ENCODE data around the gene VAV2. TPM values are rescaled to one million over a fixed set of nuclear protein-coding genes. Genes with fewer than 3 reads are reported as not detected.

Gene VAV2
- total and polyA plus RNA-seq, 9 of the 15 experiments (the other 6 are each of a cell fraction or from before 2014, with no cell fraction given) = 0.01 to 2.7 (median 1.0) TPM; not detected in 1

GRCh38 chr9:133809335-133809734 is 182.8 kb downstream of the VAV2 start:
- BruUV-seq (replicated peaks) = no TSS peak
- Histone ChIP-seq H3K9ac (ENCODE audit: insufficient read depth in 1 of 2, low read depth in 2 of 2, low read length in 2 of 2) (no peak overlapping the region), H3K36me3 (ENCODE audit: control insufficient read depth, insufficient read depth, low read length) (no peaks in the 10 kb centered on the region), H3K9me3 (replicated peaks; ENCODE audit: control insufficient read depth, insufficient read depth, low read depth, low read length) (no peaks in the 10 kb centered on the region), H3K9me1 (ENCODE audit: control insufficient read depth, insufficient read depth, low read length) (no peaks in the 10 kb centered on the region), H3K4me3 (no peak overlapping the region), H3K27me3 (ENCODE audit: control insufficient read depth in 2 of 2, insufficient read depth in 2 of 2, low read length in 2 of 2) (peaks cover 22 to 92% of the 10 kb centered on the region in 2 experiments; a peak in 4 of 5 replicates), H3K79me2 (ENCODE audit: control insufficient read depth, insufficient read depth, low read length) (no peaks in the 10 kb centered on the region), H3K4me2 (ENCODE audit: insufficient read depth, low read length) (no peak overlapping the region), H2AFZ (ENCODE audit: low read depth, low read length) (no peak overlapping the region), H3K4me1 (replicated peaks in 1 of 2; ENCODE audit: control insufficient read depth in 2 of 2, insufficient read depth in 2 of 2, low read length in 2 of 2) (peaks cover 0 to under 1% of the 10 kb centered on the region in 2 experiments; a peak in 1 of 5 replicates), H4K20me1 (replicated peaks; ENCODE audit: control insufficient read depth, insufficient read depth, low read length) (peaks cover 31% of the 10 kb centered on the region), H3K27ac (ENCODE audit: extremely low read depth, low read depth, low read length) (no peak overlapping the region)
- ChIA-PET CTCF (ENCODE audit: low intra/inter-chr PET ratio) (no interaction called here), POLR2A (no interaction called here)
- ATAC-seq (no peak), FAIRE-seq (no peak), DNase-seq (ENCODE audit: extremely low read depth in 1 of 4, low spot score in 3 of 4) (no peak)
- WGBS (ENCODE audit: insufficient coverage, low coverage, missing lambda C conversion rate) = 5% methylated on average over 6 of the region's 7 CpGs
- intact Hi-C loops (cut with micrococcal nuclease) = no loop called here
- no peak for TF ChIP-seq ZFP91 (CRISPR knock-in tag; IDR thresholded peaks at IDR 0.05)
- TF ChIP-seq ZKSCAN1 (IDR thresholded peaks at IDR 0.05; ENCODE audit: low read depth, low read length) = peak; percentile 70; the same call in 1 of the 2 replicates
- no peak for TF ChIP-seq DMBX1 (CRISPR knock-in tag; IDR thresholded peaks at IDR 0.05; ENCODE audit: borderline replicate concordance)
- in situ Hi-C loops (cut with MboI) = no loop called here

- intact Hi-C loops (cut with micrococcal nuclease) (no loop called here), in situ Hi-C loops (cut with MboI) (no loop called here)
- Histone ChIP-seq H3K9ac (ENCODE audit: insufficient read depth in 1 of 2, low read depth in 2 of 2, low read length in 2 of 2) (no peak overlapping the region), H3K27me3 (ENCODE audit: control insufficient read depth in 2 of 2, insufficient read depth in 2 of 2, low read length in 2 of 2) (peaks cover 14 to 90% of the 10 kb centered on the region in 2 experiments; a peak in 4 of 5 replicates), H2AFZ (ENCODE audit: low read depth, low read length) (no peak overlapping the region), H4K20me1 (replicated peaks; ENCODE audit: control insufficient read depth, insufficient read depth, low read length) (peaks cover 27% of the 10 kb centered on the region), H3K4me2 (ENCODE audit: insufficient read depth, low read length) (no peak overlapping the region), H3K36me3 (ENCODE audit: control insufficient read depth, insufficient read depth, low read length) (no peaks in the 10 kb centered on the region), H3K9me3 (replicated peaks; ENCODE audit: control insufficient read depth, insufficient read depth, low read depth, low read length) (no peaks in the 10 kb centered on the region), H3K4me3 (no peak overlapping the region), H3K79me2 (ENCODE audit: control insufficient read depth, insufficient read depth, low read length) (no peaks in the 10 kb centered on the region), H3K9me1 (ENCODE audit: control insufficient read depth, insufficient read depth, low read length) (no peaks in the 10 kb centered on the region), H3K27ac (ENCODE audit: extremely low read depth, low read depth, low read length) (no peak overlapping the region), H3K4me1 (replicated peaks in 1 of 2; ENCODE audit: control insufficient read depth in 2 of 2, insufficient read depth in 2 of 2, low read length in 2 of 2) (peaks cover 0 to 4% of the 10 kb centered on the region in 2 experiments; a peak in 1 of 5 replicates)
- TF ChIP-seq TAF7 (tag; IDR thresholded peaks at IDR 0.05) = no peak
- no peak for TF ChIP-seq AFF1 (IDR thresholded peaks at IDR 0.05; ENCODE audit: low read depth in 1 of 2, partially characterized antibody in 2 of 2)
- WGBS (ENCODE audit: insufficient coverage, low coverage, missing lambda C conversion rate) = 3% methylated on average over 11 of the region's 13 CpGs
- DNase-seq (ENCODE audit: extremely low read depth in 1 of 4, low spot score in 3 of 4) (no peak), FAIRE-seq (no peak), ATAC-seq (no peak)
- BruUV-seq (replicated peaks) = no TSS peak
- ChIA-PET POLR2A (interaction anchor here (0.8 kb wide), 1 partner anchor 12 kb away, joined by 3 read pairs; no protein-coding TSS in a partner anchor), CTCF (ENCODE audit: low intra/inter-chr PET ratio) (no interaction called here)
Measured at GRCh38 chr9:133807818-133808217, 184.3 kb downstream of the VAV2 start.

Data from K562 (cell line).